A549 treated with CORT108297 at 1 μM for 4 hours (cell line): ENCODE measurements around the gene MYH6. TPM values are rescaled to one million over a fixed set of nuclear protein-coding genes. Genes with fewer than 3 reads are reported as not detected.

Source experiments
- total RNA-seq: library from RNA; stranded (reverse); fragments of 200-300 nt; extraction: Qiagen RNA extraction; gene quantifications from 5 replicates; pipeline ENCODE4 v1.2.3, GENCODE V29; 2022

MYH6 gene
- total RNA-seq: not detected in 5 replicates

GRCh38 chr14:23407516-23408306, at the start of gene MYH6:
Gene MYH6, minus strand, starts transcription at chr14:23408273. Its CDS starts 1,050 bp downstream, at chr14:23407223.

GRCh38 chr14:23435543-23436326, 27.7 kb upstream of the MYH6 start, which contains the start of gene MYH7:
Gene MYH7, minus strand, starts transcription at chr14:23435660. Its CDS starts 1,928 bp downstream, at chr14:23433732.

DNA sequence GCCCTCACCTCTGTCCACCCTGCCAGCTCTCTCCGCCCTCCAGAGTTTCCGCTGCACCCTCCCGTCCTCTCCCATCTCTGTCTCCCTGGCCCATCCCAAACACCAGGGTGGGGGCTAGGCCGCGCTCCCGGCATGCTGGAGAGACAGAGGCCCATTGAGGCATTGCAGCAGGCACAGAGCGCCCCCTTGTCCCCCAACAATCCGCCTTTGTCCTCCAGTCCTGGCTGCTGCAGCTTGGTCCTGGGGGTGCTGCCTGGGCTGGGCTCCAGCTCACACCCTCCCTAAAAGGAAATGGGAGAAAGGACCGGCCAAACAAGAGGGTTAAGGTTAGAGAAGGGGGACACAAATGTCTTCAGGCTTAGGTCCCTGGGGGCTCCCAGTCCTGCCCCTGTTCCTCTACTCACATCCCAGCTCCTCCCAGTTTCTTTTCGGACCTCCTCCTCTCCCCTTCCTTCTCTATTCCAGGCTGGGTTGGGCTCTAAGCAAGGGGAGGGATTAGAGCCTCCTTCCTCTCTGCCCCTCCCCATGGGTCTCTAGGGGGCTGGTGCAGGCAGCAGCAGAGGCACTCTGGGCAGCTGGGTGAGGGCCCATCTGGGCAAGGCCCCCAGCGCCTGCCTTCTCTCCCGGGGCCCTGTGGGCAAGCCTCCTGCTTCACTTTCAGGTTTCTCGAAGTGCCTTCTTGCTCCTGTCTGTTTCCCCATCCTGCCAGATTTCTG, 31.4 kb downstream of the MYH6 start, which contains the start of gene CMTM5:
Gene CMTM5, plus strand, starts transcription at position 565 of the 716 bp plus-strand sequence. CDS start 206 bp downstream, outside the sequence.

DNA sequence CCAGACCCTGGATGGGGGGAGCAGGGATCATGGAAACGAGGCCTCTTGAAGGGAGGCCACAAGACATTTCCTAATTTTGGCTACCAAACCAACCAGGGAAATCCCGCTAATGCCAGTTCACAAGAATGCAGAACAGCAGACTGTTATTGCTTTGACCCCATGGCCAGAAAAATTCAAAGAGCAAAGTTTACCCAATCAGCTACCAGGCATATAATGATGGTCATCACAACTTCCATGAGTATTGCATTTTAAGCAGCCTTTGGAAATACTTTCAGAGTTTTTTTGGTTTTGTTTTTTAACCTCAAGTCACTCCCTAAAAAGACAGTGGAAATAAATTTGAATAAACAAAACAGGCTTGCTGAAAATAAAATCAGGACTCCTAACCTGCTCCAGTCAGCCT, 35.6 kb downstream of the MYH6 start, which contains the start of gene IL25:
Gene IL25, plus strand, starts transcription at position 301 of the 400 bp plus-strand sequence.

GRCh38 chr14:23365036-23365731, 42.9 kb downstream of the MYH6 start, which contains the start of gene EFS:
Gene EFS, minus strand, starts transcription at chr14:23365172. Its CDS starts 147 bp downstream, at chr14:23365025.

GRCh38 chr14:23352506-23353432, 55.3 kb downstream of the MYH6 start, which contains the start of gene SLC22A17:
Gene SLC22A17, minus strand, starts transcription at chr14:23352887.

Other genes with a start within 250 kb of the MYH6 start
- gene SLC7A8, start 224.6 kb downstream of the MYH6 start, total RNA-seq: 0.47 to 0.73 TPM (median 0.55 TPM) in 5 replicates
- not detected in 5 replicates for gene RNF212B, start 170.3 kb downstream of the MYH6 start, total RNA-seq
- 6.2 to 10.2 TPM (median 9.1 TPM) in 5 replicates for gene HOMEZ, start 122.1 kb downstream of the MYH6 start, total RNA-seq
- 2.9 to 4.8 TPM (median 4.0 TPM) in 5 replicates for gene PPP1R3E, start 105.4 kb downstream of the MYH6 start, total RNA-seq
- 17.7 to 23.3 TPM (median 20.7 TPM) in 5 replicates for gene BCL2L2, start 101.4 kb downstream of the MYH6 start, total RNA-seq
- 139 to 159 TPM (median 152 TPM) in 5 replicates for gene PABPN1, start 86.8 kb downstream of the MYH6 start, total RNA-seq
- gene SLC22A17, start 55.4 kb downstream of the MYH6 start, total RNA-seq: 5.4 to 8.8 TPM (median 7.3 TPM) in 5 replicates
- not detected in 5 replicates for gene EFS, start 43.1 kb downstream of the MYH6 start, total RNA-seq
- not detected in 5 replicates for gene IL25, start 35.5 kb downstream of the MYH6 start, total RNA-seq
- gene CMTM5, start 31.2 kb downstream of the MYH6 start, total RNA-seq: not detected in 5 replicates
- not detected in 5 replicates for gene MYH7, start 27.4 kb upstream of the MYH6 start, total RNA-seq
- gene NGDN, start 61.4 kb upstream of the MYH6 start, total RNA-seq: 56.9 to 78.2 TPM (median 60.9 TPM) in 5 replicates
- gene ZFHX2, start 143.5 kb upstream of the MYH6 start, total RNA-seq: 0.84 to 1.6 TPM (median 1.2 TPM) in 5 replicates
- 13.7 to 14.9 TPM (median 14.3 TPM) in 5 replicates for gene THTPA, start 148.0 kb upstream of the MYH6 start, total RNA-seq
- gene AP1G2, start 159.5 kb upstream of the MYH6 start, total RNA-seq: 41.1 to 67.5 TPM (median 49.7 TPM) in 5 replicates
- gene JPH4, start 170.5 kb upstream of the MYH6 start, total RNA-seq: 0.03 to 0.05 TPM in 2 of 5 replicates, not detected in the others
- gene DHRS2, start 228.1 kb upstream of the MYH6 start, total RNA-seq: 6.0 to 9.9 TPM (median 8.1 TPM) in 5 replicates